Upper lobe of left lung (tissue), 4 donors: ENCODE data around the gene DAO.

ENCODE experiments used
- EP300 ChIP-seq, 4 donors: sonication (generic); formaldehyde crosslinking; IDR thresholded peaks; one replicate each; pipeline ENCODE4 v1.5.1; 2017; ENCODE audit warnings: antibody characterized with exemption in 4 of 4, control low read depth in 2 of 4
- POLR2A ChIP-seq, 4 donors: fragments of 450-650 bp; IDR thresholded peaks; one replicate each; pipeline ENCODE4 v1.5.1; 2016 to 2017; ENCODE audit warnings: antibody characterized with exemption in 4 of 4, mild to moderate bottlenecking in 2 of 4
- TF ChIP-seq, protein P1 (sequence below), 6 experiments: fragments of 450-650 bp in 4 of 6; fragments of 200-600 bp in 2 of 6; sonication (generic) in 2 of 6; IDR thresholded peaks; one replicate each; pipeline ENCODE4 v1.5.1; 2016 to 2019; ENCODE audit warnings: antibody characterized with exemption in 6 of 6

- TF ChIP-seq POLR2A (IDR thresholded peaks at IDR 0.05) (no peak), EP300 (IDR thresholded peaks at IDR 0.05) (no peak)
- TF ChIP-seq, protein P1, sequence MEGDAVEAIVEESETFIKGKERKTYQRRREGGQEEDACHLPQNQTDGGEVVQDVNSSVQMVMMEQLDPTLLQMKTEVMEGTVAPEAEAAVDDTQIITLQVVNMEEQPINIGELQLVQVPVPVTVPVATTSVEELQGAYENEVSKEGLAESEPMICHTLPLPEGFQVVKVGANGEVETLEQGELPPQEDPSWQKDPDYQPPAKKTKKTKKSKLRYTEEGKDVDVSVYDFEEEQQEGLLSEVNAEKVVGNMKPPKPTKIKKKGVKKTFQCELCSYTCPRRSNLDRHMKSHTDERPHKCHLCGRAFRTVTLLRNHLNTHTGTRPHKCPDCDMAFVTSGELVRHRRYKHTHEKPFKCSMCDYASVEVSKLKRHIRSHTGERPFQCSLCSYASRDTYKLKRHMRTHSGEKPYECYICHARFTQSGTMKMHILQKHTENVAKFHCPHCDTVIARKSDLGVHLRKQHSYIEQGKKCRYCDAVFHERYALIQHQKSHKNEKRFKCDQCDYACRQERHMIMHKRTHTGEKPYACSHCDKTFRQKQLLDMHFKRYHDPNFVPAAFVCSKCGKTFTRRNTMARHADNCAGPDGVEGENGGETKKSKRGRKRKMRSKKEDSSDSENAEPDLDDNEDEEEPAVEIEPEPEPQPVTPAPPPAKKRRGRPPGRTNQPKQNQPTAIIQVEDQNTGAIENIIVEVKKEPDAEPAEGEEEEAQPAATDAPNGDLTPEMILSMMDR (IDR thresholded peaks at IDR 0.05) = no peak
These were observed 58.5 kb downstream of the DAO start for GRCh38 chr12:108938247-108938924.
